ENCODE data around the gene PPARD. TPM values are rescaled to one million over a fixed set of nuclear protein-coding genes. Genes with fewer than 3 reads are reported as not detected.
"Not testable (repeated sequence)": the region's sequence is repeated elsewhere in the genome, so short reads cannot be mapped to it uniquely, and the experiment has no call there.

The PPARD gene
- total RNA-seq, 4 donors from 2014 or later = 6.4 to 37.6 (median 14.3) TPM

DNA sequence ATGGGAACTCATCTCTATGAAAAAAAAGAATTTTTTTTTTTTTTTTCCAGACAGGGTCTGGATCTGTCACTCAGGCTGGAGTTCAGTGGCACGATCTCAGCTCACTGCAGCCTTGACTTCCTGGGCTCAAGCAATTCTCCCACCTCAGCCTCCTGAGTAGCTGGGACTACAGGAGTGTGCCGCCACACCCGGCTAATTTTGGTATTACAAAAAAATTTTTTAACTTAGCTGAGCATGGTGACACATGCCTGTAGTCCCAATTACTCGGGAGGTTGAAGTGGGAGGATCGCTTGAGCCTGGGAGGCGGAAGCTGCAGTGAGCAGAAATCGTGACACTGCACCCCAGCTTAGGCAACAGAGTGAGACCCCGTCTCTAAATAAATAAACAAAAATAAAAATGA, 37.2 kb upstream of the PPARD start:
- ATAC-seq (ENCODE audit: low FRiP score) (no peak), DNase-seq (ENCODE audit: low spot score) (no peak)
- TF ChIP-seq, protein P1, sequence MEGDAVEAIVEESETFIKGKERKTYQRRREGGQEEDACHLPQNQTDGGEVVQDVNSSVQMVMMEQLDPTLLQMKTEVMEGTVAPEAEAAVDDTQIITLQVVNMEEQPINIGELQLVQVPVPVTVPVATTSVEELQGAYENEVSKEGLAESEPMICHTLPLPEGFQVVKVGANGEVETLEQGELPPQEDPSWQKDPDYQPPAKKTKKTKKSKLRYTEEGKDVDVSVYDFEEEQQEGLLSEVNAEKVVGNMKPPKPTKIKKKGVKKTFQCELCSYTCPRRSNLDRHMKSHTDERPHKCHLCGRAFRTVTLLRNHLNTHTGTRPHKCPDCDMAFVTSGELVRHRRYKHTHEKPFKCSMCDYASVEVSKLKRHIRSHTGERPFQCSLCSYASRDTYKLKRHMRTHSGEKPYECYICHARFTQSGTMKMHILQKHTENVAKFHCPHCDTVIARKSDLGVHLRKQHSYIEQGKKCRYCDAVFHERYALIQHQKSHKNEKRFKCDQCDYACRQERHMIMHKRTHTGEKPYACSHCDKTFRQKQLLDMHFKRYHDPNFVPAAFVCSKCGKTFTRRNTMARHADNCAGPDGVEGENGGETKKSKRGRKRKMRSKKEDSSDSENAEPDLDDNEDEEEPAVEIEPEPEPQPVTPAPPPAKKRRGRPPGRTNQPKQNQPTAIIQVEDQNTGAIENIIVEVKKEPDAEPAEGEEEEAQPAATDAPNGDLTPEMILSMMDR (IDR thresholded peaks at IDR 0.05) = no peak

DNA sequence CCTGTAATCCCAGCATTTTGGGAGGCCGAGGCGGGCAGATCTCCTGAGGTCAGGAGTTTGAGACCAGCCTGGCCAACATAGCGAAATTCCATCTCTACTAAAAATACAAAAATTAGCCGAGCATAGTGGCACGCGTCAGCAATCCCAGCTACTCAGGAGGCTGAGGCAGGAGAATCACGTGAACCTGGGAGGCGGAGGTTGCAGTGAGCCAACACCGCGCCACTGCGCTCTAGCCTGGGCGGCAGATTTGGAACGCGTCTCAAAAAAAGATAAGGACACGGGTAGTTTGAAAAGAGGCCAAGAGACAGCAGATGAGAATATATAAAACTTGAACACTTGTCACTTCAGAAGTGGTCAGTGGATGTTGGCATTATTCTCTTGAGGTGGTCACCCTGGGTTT, 35.2 kb upstream of the PPARD start:
- not testable (repeated sequence) for ATAC-seq (ENCODE audit: low FRiP score); DNase-seq (ENCODE audit: low spot score)

DNA sequence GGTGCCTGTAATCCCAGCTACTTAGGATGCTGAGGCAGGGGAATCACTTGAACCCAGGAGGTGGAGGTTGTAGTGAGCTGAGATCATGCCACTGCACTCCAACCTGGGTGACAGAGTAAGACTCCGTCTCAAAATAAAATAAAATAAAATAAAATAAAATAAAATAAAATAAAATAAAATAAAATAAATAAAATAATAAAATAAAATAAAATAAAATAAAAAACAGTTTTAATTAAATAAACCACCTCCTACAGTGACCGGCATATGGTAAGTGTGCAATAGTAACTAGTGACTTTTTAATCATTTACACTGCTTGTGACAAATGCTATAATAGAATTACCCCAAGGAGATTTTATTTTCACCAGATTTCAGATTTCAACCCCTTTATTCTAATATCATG, 33.8 kb upstream of the PPARD start:
- not testable (repeated sequence) for DNase-seq (ENCODE audit: low spot score); ATAC-seq (ENCODE audit: low FRiP score)

DNA sequence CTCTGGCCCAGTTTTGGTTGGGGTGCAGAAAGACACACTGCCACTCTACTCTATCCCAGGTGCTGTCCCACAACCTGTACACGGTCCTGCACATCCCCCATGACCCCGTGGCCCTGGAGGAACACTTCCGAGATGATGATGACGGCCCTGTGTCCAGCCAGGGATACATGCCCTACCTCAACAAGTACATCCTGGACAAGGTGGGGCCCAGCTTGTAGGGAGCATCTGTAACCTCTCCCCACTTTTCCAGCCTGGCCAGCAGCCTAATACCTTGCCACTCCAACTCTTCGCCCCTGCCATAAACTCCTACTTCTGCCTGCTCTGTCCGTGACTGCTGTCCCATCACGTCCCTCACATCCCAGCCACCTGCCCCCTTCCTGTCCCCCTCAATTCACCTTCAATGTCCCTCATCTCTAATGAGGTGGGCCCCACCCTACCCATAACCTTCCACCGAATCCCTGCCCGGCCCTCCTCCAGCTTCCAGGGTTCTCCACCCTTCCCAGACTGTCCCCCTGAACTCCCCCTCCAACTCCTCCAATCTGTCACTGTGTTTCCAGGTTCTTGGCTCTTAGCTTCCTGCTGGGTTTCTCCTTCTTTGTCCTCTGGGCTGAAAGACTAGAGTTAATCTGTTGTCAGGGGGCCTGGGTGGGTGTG, 32.6 kb upstream of the PPARD start:
- DNase-seq (ENCODE audit: low spot score) = no peak
- TF ChIP-seq, protein P1 (IDR thresholded peaks at IDR 0.05) = no peak
- no peak for ATAC-seq (ENCODE audit: low FRiP score)

DNA sequence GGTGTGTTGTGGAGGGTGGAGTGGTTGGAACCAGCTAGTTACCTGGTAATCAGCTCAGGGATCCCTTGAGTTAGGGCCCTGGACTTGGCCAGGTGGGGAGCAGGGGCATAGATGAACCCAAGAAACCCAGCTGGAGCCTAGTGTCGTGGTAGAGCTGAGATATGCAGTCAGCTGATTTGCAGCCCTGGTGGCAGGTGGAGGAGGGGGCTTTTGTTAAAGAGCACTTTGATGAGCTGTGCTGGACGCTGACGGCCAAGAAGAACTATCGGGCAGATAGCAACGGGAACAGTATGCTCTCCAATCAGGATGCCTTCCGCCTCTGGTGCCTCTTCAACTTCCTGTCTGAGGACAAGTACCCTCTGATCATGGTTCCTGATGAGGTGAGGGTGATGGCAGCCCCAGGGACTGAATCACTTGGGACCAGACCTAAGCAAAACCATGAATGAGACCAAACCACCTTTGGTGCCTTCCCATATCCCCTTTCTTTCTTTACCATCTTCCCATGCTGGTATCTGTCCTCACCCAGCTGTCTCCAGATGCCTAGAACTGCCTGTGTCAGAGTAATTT, 32.0 kb upstream of the PPARD start:
- TF ChIP-seq, protein P1 (IDR thresholded peaks at IDR 0.05) = no peak
- no peak for DNase-seq (ENCODE audit: low spot score)

DNA sequence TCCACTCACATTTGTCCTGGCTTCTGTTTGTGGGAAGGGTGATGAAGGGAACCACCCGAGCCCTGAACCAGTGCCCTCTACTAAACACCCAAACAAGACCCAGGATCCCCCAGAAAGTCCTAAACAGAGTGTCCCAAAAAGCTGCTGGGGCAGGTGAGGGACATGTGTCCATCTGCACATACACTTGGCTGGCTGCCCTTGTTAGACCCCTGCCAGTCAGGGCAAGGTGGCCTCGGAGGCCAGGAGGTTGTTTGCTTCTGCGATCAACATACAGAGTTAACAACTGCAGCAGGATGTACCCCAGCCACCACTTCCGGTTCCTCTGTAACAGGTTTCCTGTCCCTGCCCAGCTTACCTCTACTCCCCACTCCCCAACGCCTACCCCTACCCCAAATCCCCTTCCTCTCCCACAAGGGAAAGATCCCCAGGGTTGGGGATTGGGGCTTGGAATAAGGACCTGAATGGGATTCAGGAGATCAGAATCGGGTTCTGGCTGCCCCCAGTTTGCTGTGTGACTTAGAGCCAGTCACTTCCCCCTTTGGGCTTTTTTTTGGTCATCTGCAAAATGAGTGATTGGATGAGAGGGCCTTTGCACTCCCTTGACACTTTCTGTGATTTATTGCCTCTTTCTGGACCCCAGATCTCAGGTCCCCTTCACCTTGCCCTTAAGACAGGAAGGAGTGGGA, 30.8 kb upstream of the PPARD start:
- DNase-seq (ENCODE audit: low spot score) (no peak), ATAC-seq (ENCODE audit: low FRiP score) (no peak)

More for the DNA sequence above, 32.0 kb upstream of the PPARD start:
- no peak for ATAC-seq (ENCODE audit: low FRiP score)

DNA sequence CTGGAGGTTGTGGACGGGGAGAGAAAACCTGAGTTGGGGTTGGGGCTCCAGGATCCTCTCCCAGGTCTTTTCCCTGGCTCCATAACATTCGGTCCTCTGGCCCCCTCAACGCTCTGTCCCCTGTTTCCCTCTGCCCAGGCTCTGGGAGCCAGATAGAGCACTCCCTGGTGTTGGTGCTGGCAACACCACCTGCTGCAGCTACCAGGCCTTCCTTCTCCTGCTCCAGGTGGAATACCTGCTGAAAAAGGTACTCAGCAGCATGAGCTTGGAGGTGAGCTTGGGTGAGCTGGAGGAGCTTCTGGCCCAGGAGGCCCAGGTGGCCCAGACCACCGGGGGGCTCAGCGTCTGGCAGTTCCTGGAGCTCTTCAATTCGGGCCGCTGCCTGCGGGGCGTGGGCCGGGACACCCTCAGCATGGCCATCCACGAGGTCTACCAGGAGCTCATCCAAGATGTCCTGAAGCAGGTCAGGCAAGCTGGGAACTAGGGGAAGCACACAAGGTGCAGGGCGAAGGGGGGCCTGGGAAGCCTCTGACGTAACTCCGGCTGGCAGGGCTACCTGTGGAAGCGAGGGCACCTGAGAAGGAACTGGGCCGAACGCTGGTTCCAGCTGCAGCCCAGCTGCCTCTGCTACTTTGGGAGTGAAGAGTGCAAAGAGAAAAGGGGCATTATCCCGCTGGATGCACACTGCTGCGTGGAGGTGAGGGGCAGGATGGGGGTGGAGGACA, 30.1 kb upstream of the PPARD start:
- TF ChIP-seq, protein P1 (IDR thresholded peaks at IDR 0.05) = no peak
- DNase-seq (ENCODE audit: low spot score) = no peak
- no peak for ATAC-seq (ENCODE audit: low FRiP score)

More for the DNA sequence above, 30.8 kb upstream of the PPARD start:
- TF ChIP-seq, protein P1 (IDR thresholded peaks at IDR 0.05) = no peak
